H1 (cell line): ENCODE data around the gene FHAD1. TPM values are rescaled to one million over a fixed set of nuclear protein-coding genes. Genes with fewer than 3 reads are reported as not detected.

Experiments
- CTCF ChIA-PET: fragments of 300-600 bp; sonication (Branson Sonifier 250); formaldehyde crosslinking; loops from one replicate; lab custom pipeline; 2021; ENCODE audit not compliant: partially characterized antibody; lab: Charles Lee
- POLR2A ChIA-PET: fragments of 300-600 bp; sonication (Branson Sonifier 250); formaldehyde crosslinking; loops from one replicate; lab custom pipeline; 2021; ENCODE audit warnings: inconsistent platforms; ENCODE audit not compliant: partially characterized antibody; lab: Charles Lee
- DNase-seq, 2 experiments: peaks; one replicate each; pipeline versions ENCODE4 v3.0.0 to v3.0.0-alpha.2; 2010 to 2022; ENCODE audit warnings: low spot score in 2 of 2, low read depth in 1 of 2, mixed read lengths in 1 of 2
- FAIRE-seq: peaks from 2 replicates; lab custom pipeline; 2011; peaks lifted over from hg19 to GRCh38; lab: Jason Lieb, UNC
- H2AFZ ChIP-seq: 2 replicates; pipeline ENCODE4 v1.8.1; 2012; ENCODE audit warnings: low read length, inconsistent platforms
- H2AK5ac ChIP-seq: 2 replicates; pipeline ENCODE4 v1.6.1; 2013; ENCODE audit warnings: low read depth, low read length
- H2BK120ac ChIP-seq: replicated peaks from 2 replicates; pipeline ENCODE3; 2013; ENCODE audit warnings: low read depth, low read length, inconsistent platforms
- H2BK12ac ChIP-seq: 2 replicates; pipeline ENCODE4 v1.6.1; 2013; ENCODE audit warnings: low read depth, low read length
- H2BK15ac ChIP-seq: 2 replicates; pipeline ENCODE4 v1.6.1; 2013; ENCODE audit warnings: low read length
- H2BK20ac ChIP-seq: 2 replicates; pipeline ENCODE4 v1.6.1; 2013; ENCODE audit warnings: low read length
- H2BK5ac ChIP-seq: 2 replicates; pipeline ENCODE4 v1.6.1; 2013; ENCODE audit warnings: low read depth, low read length
- H3K14ac ChIP-seq: 2 replicates; pipeline ENCODE4 v1.6.1; 2013; ENCODE audit warnings: inconsistent platforms; ENCODE audit not compliant: insufficient read length
- H3K18ac ChIP-seq: 2 replicates; pipeline ENCODE4 v1.6.1; 2013; ENCODE audit warnings: low read length; ENCODE audit errors: extremely low read depth
- H3K23ac ChIP-seq: 2 replicates; pipeline ENCODE4 v1.6.1; 2013; ENCODE audit warnings: inconsistent platforms; ENCODE audit not compliant: insufficient read length
- H3K23me2 ChIP-seq: 2 replicates; pipeline ENCODE4 v1.6.1; 2013; ENCODE audit warnings: low read depth, low read length
- H3K27ac ChIP-seq: 2 replicates; pipeline ENCODE4 v1.6.1; 2011; ENCODE audit warnings: low read depth, low read length, inconsistent platforms
- H3K27me3 ChIP-seq, 4 experiments: replicated peaks in 1 of 4; 1 replicate in 1 of 4; 2 replicates in 3 of 4; pipeline versions ENCODE4 v1.6.1 to v1.8.1; 2011 to 2013; ENCODE audit warnings: low read length in 3 of 4, mild to moderate bottlenecking in 3 of 4, inconsistent platforms in 2 of 4, mixed read lengths in 2 of 4, moderate library complexity in 1 of 4; ENCODE audit not compliant: control insufficient read depth in 3 of 4, insufficient read depth in 3 of 4; ENCODE audit errors: extremely low read depth in 1 of 4
- H3K36me3 ChIP-seq, 4 experiments: 2 replicates each; pipeline versions ENCODE4 v1.6.1 to v1.8.1; 2011 to 2013; ENCODE audit warnings: mild to moderate bottlenecking in 4 of 4, low read length in 3 of 4, moderate library complexity in 2 of 4, control low read depth in 1 of 4, inconsistent platforms in 1 of 4; ENCODE audit not compliant: insufficient read depth in 4 of 4, control insufficient read depth in 2 of 4
- H3K4ac ChIP-seq: replicated peaks from 2 replicates; pipeline ENCODE3; 2013; ENCODE audit warnings: low read length, low read depth, mixed read lengths, inconsistent platforms; ENCODE audit not compliant: insufficient read length
- H3K4me1 ChIP-seq, 4 experiments: replicated peaks in 1 of 4; 1 replicate in 1 of 4; 2 replicates in 3 of 4; pipeline versions ENCODE4 v1.6.1 to v1.8.1; 2011 to 2013; ENCODE audit warnings: low read length in 3 of 4, inconsistent platforms in 2 of 4, mixed read lengths in 1 of 4; ENCODE audit not compliant: insufficient read depth in 4 of 4, control insufficient read depth in 3 of 4
- H3K4me2 ChIP-seq, 2 experiments: 2 replicates each; pipeline versions ENCODE4 v1.6.1 to v1.8.1; 2011 to 2013; ENCODE audit warnings: low read depth in 2 of 2, low read length in 2 of 2, control low read depth in 1 of 2, inconsistent platforms in 1 of 2, mild to moderate bottlenecking in 1 of 2; ENCODE audit not compliant: insufficient read depth in 1 of 2
- H3K4me3 ChIP-seq, 4 experiments: fragments of 200-600, 300-600 bp in 1 of 4; sonication (generic), shearing (Covaris generic), sonication (Bioruptor Twin) in 1 of 4; 2 replicates each; pipeline versions ENCODE4 v1.5.1 to v1.8.1; 2011 to 2016; ENCODE audit warnings: low read length in 4 of 4, low read depth in 3 of 4, control low read depth in 2 of 4, inconsistent platforms in 2 of 4, mild to moderate bottlenecking in 2 of 4, mixed read lengths in 1 of 4, moderate library complexity in 1 of 4; ENCODE audit not compliant: insufficient read depth in 2 of 4; ENCODE audit errors: extremely low read depth in 1 of 4
- H3K56ac ChIP-seq: replicated peaks from 2 replicates; pipeline ENCODE3; 2013; ENCODE audit warnings: low read depth, mild to moderate bottlenecking, mixed read lengths, low read length, inconsistent platforms; ENCODE audit not compliant: insufficient read length
- H3K79me1 ChIP-seq: 2 replicates; pipeline ENCODE4 v1.6.1; 2013; ENCODE audit warnings: low read depth, low read length, control low read depth
- H3K79me2 ChIP-seq, 2 experiments: 2 replicates each; pipeline versions ENCODE4 v1.6.1 to v1.8.1; 2012 to 2013; ENCODE audit warnings: low read length in 2 of 2, mild to moderate bottlenecking in 2 of 2, inconsistent platforms in 1 of 2; ENCODE audit not compliant: insufficient read depth in 2 of 2, control insufficient read depth in 1 of 2
- H3K9ac ChIP-seq, 4 experiments: replicated peaks in 1 of 4; 1 replicate in 1 of 4; 2 replicates in 3 of 4; pipeline versions ENCODE4 v1.6.1 to v1.8.1; 2011 to 2013; ENCODE audit warnings: low read depth in 3 of 4, low read length in 3 of 4, control low read depth in 2 of 4, mild to moderate bottlenecking in 2 of 4, moderate library complexity in 2 of 4, inconsistent platforms in 1 of 4; ENCODE audit errors: extremely low read depth in 1 of 4
- H3K9me3 ChIP-seq, 2 experiments: 2 replicates each; pipeline versions ENCODE4 v1.6.1 to v1.8.1; 2012 to 2013; ENCODE audit warnings: mild to moderate bottlenecking in 2 of 2, moderate library complexity in 2 of 2, control low read depth in 1 of 2, inconsistent platforms in 1 of 2, low read depth in 1 of 2, low read length in 1 of 2, mixed read lengths in 1 of 2; ENCODE audit not compliant: insufficient read depth in 2 of 2
- H4K20me1 ChIP-seq, 2 experiments: replicated peaks in 1 of 2; 2 replicates each; pipeline versions ENCODE3 to v1.8.1; 2011 to 2013; ENCODE audit warnings: inconsistent platforms in 2 of 2, low read length in 2 of 2, mild to moderate bottlenecking in 1 of 2; ENCODE audit not compliant: insufficient read depth in 2 of 2, control insufficient read depth in 1 of 2
- H4K5ac ChIP-seq: 2 replicates; pipeline ENCODE4 v1.6.1; 2013; ENCODE audit warnings: low read length, low read depth, mixed read lengths, inconsistent platforms; ENCODE audit not compliant: insufficient read length
- H4K8ac ChIP-seq: 2 replicates; pipeline ENCODE4 v1.8.0; 2013; ENCODE audit warnings: mild to moderate bottlenecking, moderate library complexity, low read length, inconsistent platforms; ENCODE audit not compliant: insufficient read depth; ENCODE audit errors: extremely low read depth
- H4K91ac ChIP-seq: replicated peaks from 2 replicates; pipeline ENCODE3; 2013; ENCODE audit warnings: low read length, mixed read lengths, inconsistent platforms; ENCODE audit not compliant: insufficient read length
- CHD1 ChIP-seq: IDR thresholded peaks from 2 replicates; pipeline ENCODE4 v1.6.1; 2012; ENCODE audit warnings: low read depth, low read length, improper control_type of control experiment
- CHD2 ChIP-seq: IDR thresholded peaks from 2 replicates; pipeline ENCODE4 v1.6.1; 2012; ENCODE audit warnings: low read length, improper control_type of control experiment
- CTBP2 ChIP-seq: IDR thresholded peaks from 2 replicates; pipeline ENCODE4 v1.7.0; 2011; ENCODE audit warnings: borderline replicate concordance, mild to moderate bottlenecking, moderate library complexity, mixed read lengths, low read length; ENCODE audit not compliant: insufficient read depth, insufficient read length
- GTF2F1 ChIP-seq: IDR thresholded peaks from 2 replicates; pipeline ENCODE4 v1.6.1; 2012; ENCODE audit warnings: low read depth, low read length, improper control_type of control experiment, borderline replicate concordance
- JUND ChIP-seq: IDR thresholded peaks from 2 replicates; pipeline ENCODE4 v1.6.1; 2011; ENCODE audit warnings: mild to moderate bottlenecking, improper control_type of control experiment, low read length
- KDM1A ChIP-seq: fragments of 200-600, 300-600 bp; sonication (generic); IDR thresholded peaks from 2 replicates; pipeline ENCODE4 v1.7.1; 2016; ENCODE audit warnings: mild to moderate bottlenecking, low read length, borderline replicate concordance
- NRF1 ChIP-seq: IDR thresholded peaks from 2 replicates; pipeline ENCODE4 v1.6.1; 2011; ENCODE audit warnings: mild to moderate bottlenecking, low read depth, low read length, improper control_type of control experiment
- SP1 ChIP-seq: IDR thresholded peaks from 2 replicates; pipeline ENCODE4 v1.6.1; 2011; ENCODE audit warnings: low read depth, low read length
- TBP ChIP-seq: IDR thresholded peaks from 2 replicates; pipeline ENCODE4 v1.6.1; 2011; ENCODE audit warnings: low read depth, low read length, improper control_type of control experiment
- WGBS, 2 experiments: shearing (Covaris generic) in 1 of 2; methylation state at CpG; one replicate each; pipeline versions ENCODE4 v1.1.6 to v1.1.7; 2013 to 2015; ENCODE audit warnings: low lambda C conversion rate in 2 of 2, mixed read lengths in 2 of 2, inconsistent platforms in 1 of 2, low coverage in 1 of 2, missing lambda C conversion rate in 1 of 2; ENCODE audit not compliant: insufficient replicate concordance in 2 of 2, insufficient coverage in 1 of 2, insufficient read length in 1 of 2; ENCODE audit errors: extremely low coverage in 1 of 2, missing lambda C conversion rate in 1 of 2; 5-methylcytosine and 5-hydroxymethylcytosine counted together
- polyA plus RNA-seq, 7 experiments: library from polyadenylated mRNA; depleted of rRNA in 3 of 7; stranded (reverse) in 5 of 7; unstranded in 2 of 7; fragments of >200 nt in 5 of 7; fragments of 200-250 nt in 2 of 7; gene quantifications; 1 replicate in 5 of 7; 2 replicates in 1 of 7; 4 replicates in 1 of 7; pipeline versions ENCODE4 v1.2.1 to v1.2.3, GENCODE V29; 2011 to 2013; ENCODE audit warnings: missing spikeins in 2 of 7, mixed read lengths in 2 of 7
- total RNA-seq: library from RNA; stranded (reverse); fragmentation: NEBNext Ultra II Directional; extraction: Animal tissue kit (Norgen Biotek cat#: 25700); gene quantifications from 2 replicates; pipeline ENCODE4 v1.2.1, GENCODE V29; 2021

Gene FHAD1
- total and polyA plus RNA-seq, 2 of the 8 experiments (the other 6 are each of a cell fraction or from before 2014, with no cell fraction given), result 0.39 to 0.69 TPM

- Histone ChIP-seq H3K79me2 (no peaks in the 10 kb centered on the region), H4K91ac (no peak overlapping the region), H2BK5ac (no peak overlapping the region), H3K79me1 (no peaks in the 10 kb centered on the region), H3K9ac (no peak overlapping the region), H4K20me1 (no peaks in the 10 kb centered on the region), H2BK20ac (no peak overlapping the region), H3K27me3 (no peaks in the 10 kb centered on the region), H3K27ac (no peak overlapping the region), H2AFZ (no peak overlapping the region), H3K9me3 (no peaks in the 10 kb centered on the region), H3K4me1 (no peaks in the 10 kb centered on the region), H2BK120ac (no peak overlapping the region), H2AK5ac (no peak overlapping the region), H2BK12ac (no peak overlapping the region), H3K4me3 (no peak overlapping the region), H2BK15ac (no peak overlapping the region), H3K4me2 (no peak overlapping the region), H3K4ac (no peak overlapping the region), H3K23ac (no peak overlapping the region), H4K5ac (no peak overlapping the region), H3K18ac (no peak overlapping the region), H3K23me2 (peaks cover 3% of the 10 kb centered on the region; the same call in 1 of the 2 replicates), H3K56ac (no peak overlapping the region), H3K36me3 (no peaks in the 10 kb centered on the region), H4K8ac (no peak overlapping the region), H3K14ac (no peak overlapping the region)
- FAIRE-seq (no peak), DNase-seq (no peak)
- ChIA-PET CTCF (interaction anchor here (0.6 to 3.9 kb wide), 3 partner anchors 9 to 1698 kb away, joined by 3 to 26 read pairs (median 4); no protein-coding TSS in a partner anchor), POLR2A (interaction anchor here (1.3 kb wide), 1 partner anchor 9 kb away, joined by 3 read pairs; no protein-coding TSS in a partner anchor)
- 88% methylated on average over 4 of the region's 4 CpGs; no CpG with 5 or more reads in 1 of the 2 experiments for WGBS, 2 experiments
- TF ChIP-seq SP1, result no peak
- no peak for TF ChIP-seq TBP
- no peak for TF ChIP-seq CTBP2
- TF ChIP-seq JUND, result no peak
- TF ChIP-seq NRF1, result no peak
- no peak for TF ChIP-seq KDM1A
- TF ChIP-seq CHD2, result no peak
- TF ChIP-seq GTF2F1, result no peak
- no peak for TF ChIP-seq CHD1
Measured at GRCh38 chr1:15332525-15332924, 85.5 kb downstream of the FHAD1 start.
